NCI-H345 (cell line): ENCODE data around the gene MCOLN1.
A peak's percentile ranks its signal among the peaks of the same experiment; 100 is the strongest.

Source experiments
- DNase-seq: peaks from one replicate; lab custom pipeline; 2025; lab: John Stamatoyannopoulos, UW

Gene MCOLN1

DNA sequence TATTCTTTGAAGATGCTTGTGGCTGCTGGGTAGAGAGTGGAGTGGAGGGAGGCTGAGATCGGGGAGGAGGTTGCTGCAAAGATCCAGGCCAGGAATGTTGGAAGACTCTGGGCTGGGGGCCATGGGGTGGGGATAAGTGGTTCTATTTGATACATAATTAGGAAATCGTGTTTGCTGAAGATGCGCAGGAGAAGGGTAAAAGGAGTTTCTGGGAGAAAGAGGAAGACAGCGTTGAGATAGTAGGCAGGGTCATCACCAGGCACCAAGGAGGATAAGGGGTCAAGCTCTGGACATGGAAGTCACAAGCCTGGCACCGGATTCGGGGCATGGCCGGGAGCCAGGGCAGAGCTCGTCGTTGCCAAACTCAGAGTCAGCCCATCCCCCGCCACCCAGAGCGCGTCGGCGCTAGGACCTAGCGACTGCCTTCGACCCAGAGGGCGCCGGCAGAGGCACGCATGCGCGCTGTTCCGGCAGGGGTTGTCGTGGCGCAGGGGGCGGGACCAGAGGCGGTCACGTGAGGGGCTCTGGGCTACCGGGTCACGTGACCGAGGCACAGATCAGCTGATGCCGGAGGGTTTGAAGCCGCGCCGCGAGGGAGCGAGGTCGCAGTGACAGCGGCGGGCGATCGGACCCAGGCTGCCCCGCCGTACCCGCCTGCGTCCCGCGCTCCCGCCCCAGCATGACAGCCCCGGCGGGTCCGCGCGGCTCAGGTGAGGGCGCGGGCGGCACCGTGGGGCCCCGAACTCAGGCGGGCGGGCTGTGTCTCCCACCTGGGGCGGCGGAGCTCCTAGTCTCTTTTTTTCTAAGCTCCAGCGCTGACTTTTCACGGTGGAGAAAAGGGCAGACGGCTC is at the start of gene MCOLN1:
Gene MCOLN1 (plus strand): TSS at position 553 of the 851 bp plus-strand sequence. CDS start 127 bp downstream, at position 680.
- DNase-seq = peak; percentile 98

DNA sequence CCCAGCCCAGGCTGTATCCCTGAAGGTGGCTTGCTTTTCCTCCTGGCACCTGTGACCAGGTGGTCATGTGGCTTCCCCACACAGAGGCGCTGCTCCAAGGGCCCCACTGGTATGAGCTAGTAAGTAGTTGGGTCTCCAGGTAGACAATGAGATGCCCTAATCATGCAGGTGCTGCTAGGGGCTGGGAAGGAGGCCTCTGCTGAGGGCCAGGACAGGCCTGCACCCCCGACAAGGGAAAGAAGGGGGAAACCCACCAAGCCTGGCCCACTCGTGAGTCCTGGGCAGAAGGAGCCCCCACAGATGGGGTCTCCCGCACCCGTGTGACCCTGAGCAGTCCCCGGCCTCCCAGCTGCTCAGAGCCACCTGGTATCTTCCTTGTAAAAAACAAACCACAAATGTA is 46.8 kb upstream of the MCOLN1 start:
- DNase-seq = no peak

DNA sequence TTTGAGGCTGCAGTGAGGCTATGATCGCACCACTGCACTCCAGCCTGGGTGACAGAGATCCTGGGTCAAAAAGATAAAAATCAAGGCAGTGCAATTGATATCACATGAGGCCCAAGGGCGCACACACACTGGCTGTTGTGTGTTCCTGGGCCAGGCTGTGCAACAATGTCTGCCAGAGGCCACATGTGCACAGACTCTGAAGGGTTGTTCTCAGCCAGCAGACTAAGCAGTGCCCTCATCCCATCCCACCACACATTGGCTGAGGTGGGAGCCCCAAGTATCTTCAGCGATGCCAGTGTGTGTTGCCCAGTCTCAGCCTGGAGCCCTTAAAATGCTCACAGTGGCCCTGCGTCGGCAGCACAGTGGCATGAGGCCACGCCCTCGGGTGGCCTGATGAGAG is 46.2 kb upstream of the MCOLN1 start:
- no peak for DNase-seq

DNA sequence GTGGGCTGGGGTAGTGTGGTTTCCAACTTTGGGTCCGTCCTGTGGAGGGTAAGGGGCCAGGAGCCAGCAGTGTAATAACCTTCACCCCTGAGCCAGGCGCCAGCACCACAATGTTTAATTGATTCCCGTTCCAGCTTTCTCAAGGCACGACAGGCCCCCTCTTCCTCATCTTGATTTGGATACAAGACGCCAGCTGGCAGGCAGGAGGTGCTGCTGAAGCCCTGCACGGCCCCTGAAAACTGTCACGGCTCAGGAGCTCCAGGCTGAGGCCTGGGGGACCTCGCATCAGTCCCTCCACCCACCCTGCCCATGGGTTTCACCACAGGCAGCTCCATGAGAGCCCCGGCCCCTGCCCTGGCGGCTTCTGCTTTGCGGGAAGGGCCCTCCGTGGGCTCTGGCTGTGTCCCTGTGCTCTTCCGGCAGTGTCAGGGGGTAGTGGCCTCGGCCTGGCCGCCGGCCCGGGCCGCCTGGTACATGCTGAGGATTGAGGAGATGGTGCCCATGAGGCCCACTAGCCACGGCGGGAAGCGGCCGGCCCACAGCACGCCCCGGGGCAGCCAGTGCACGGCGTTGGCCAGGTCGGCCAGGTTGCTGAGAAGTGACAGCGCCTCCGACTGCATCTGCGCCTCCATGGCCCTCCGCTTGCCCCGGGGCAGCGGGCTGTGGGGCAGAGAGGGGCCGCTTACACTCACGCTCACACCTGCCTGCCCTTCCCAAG is 45.5 kb upstream of the MCOLN1 start:
- no peak for DNase-seq

DNA sequence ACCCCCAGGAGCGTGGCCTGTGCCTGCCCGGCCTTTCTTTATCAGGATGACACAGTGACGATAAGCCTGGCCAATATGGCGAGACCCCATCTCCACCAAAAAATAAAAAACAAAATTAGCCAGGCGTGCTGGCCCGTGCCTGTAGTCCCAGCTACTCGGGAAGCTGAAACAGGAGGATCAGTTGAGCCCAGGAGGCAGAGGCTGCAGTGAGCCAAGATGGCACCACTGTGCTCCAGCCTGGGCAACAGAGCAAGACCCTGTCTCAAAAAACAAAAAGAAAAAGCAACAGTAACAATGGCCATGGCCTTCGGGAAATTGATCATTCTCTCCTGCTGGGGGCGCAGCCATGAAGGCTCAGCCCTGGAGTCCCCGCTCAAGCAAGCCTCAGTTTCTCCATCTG is 44.7 kb upstream of the MCOLN1 start:
- no peak for DNase-seq

DNA sequence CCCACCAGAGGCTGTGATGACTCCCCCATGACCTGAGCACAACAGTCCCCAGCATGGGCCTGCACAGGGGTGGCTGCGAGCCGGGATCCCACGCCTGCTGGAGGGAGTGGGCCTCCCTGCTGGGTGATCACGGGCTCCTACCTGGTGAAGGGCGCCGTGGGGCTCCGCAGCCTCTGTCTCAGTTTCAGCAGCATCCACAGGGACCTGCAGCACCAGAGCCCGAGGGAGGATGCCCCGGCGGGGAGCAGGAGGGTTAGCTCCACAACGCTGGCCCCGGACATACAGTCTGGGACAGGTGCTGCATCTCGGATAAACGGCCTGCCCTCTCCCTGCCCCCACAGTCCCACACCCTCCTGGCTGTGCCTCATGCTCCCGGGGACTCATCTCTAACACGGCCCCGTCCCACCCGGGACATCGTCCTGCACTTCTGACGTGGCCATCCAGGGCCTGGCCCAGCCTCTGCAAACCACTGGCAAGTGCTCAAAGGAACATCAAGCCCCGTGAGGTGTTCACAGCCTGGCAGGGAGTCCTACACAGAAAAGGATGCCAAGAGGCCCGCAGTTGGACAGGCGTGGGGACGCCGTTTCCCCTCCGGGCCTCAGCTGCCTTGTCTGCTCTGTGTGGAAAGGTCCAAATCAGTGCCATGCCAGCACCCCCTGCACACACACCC is 44.1 kb upstream of the MCOLN1 start:
- DNase-seq = no peak

DNA sequence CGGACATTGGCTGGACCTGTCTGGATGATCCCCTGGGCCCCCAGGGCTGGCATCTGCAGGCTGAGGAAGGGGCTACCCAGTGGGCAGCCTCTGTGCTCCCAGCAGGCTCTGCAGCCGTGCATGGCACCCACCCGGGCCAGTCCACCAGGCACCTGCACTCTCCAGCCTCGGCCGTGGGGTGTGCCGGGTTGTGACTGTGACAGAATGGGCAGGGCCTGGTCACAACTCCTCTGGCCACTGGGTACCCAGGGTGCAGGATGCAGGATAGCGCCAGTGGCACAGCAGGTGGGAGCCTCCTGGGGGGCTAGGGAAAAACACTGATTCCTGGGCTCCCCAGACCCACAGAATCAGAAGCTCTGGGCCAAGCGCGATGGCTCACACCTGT is 43.6 kb upstream of the MCOLN1 start:
- DNase-seq = no peak

DNA sequence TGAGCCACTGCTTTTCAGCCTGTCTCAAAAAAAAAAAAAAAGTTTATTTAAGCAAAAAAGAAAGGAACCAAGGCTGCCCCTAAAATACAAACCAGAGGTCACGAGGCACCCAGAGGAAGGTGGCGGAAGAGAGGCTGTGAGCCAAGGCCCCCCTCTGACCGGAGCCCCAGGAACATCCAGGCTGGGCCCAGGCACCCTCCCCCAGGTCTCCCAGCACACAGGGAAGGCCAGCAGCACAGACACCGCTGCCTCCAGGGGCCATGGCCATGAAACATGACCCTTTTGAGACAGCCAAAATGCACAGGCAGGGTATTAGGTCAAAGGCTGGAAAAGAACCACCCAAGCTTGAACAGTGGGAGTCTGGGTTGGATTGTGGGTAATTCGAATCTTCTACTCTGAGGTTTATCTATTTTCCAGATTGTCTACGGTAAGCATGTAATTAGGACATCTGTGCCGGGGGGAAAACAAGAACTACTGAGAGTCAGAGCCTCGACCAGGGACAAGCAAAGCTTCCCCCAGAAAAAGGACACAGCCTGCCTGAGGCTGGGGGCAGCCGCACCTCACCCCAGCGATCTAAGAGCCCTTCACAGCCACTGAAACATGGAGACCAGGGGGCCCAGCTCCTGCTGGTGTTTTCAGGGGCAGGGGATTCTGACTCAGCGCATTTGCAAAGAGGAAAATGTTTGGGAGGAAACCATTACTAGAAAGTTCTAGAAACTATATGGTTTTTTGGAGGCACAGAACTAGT is 42.0 kb upstream of the MCOLN1 start:
- DNase-seq = no peak

DNA sequence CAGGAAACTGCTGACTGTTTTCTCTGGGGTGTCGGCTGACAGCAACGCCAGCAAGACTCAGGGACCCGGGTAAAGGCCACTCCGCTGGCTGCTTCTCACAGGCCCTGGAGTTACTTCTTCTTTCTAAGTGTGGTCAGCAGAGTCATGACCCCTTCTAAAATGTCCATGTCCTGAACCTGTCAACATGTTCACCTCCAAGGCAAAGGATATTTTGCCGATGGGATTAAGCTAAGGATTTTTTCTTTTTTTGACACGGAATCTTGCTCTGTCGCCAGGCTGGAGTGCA is 41.5 kb upstream of the MCOLN1 start:
- DNase-seq = no peak

DNA sequence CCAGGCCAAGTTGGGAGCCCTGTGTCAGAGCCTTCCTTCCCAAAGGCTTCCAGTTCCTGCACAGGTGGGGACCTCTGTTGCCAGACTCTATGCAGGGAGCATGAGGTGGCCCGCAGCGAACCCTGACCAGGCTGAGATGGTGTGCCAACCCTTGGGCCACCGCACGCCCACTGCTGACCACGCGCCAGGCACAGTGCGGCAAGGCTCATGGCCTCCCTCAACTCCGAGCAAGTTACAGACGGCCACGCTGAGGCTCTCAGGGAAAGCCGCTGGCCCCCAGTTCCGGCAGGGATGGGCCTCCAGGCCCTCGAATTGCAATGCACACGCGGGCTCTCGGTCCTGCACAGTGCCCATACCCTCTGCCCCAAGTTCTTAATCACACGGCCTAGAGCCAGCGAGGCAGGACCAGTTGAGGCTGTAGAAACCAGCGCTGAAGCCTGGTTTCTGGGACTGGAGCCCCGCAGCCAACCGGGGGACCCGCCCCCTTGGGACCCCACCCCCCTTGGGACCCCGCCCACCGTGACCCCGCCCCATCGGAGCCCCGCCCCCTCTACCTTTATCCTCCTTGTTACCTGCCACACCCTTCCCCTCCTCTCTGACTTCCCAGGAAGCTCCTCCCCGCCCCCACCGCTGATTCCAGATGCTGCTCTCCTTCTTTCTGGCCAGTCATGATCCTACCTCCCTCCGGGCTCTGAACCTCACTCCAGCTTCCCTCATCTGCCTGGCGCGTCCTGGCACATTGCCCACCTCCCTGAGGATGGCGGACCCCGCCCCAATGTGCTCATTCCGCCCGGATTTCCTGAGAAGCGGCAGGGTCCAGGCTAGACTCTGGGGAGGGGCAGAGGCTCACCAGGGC is 39.6 kb upstream of the MCOLN1 start:
- peak; percentile 47 for DNase-seq

DNA sequence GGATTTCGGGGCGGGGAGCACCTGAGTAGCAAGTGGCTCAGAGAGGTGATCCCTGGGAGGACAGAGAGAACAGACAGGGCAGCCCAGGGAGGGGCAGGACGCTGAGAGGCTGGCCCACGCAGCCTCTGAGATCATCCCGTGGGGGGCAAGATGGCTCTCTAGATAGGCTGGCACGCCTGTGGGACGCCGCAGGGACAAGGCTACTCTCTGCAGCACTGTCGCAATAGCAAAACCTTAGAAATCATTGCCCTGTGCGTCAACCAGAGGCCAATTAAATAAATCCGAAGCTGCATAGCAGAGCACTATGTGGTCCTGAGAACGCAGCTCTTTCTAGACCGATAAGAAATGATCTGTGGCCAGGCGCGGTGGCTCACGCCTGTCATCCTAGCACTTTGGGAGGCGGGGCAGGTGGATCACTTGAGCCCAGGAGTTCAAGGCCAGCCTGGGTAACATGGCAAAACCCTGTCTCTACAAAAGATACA is 38.7 kb upstream of the MCOLN1 start:
- DNase-seq = no peak

DNA sequence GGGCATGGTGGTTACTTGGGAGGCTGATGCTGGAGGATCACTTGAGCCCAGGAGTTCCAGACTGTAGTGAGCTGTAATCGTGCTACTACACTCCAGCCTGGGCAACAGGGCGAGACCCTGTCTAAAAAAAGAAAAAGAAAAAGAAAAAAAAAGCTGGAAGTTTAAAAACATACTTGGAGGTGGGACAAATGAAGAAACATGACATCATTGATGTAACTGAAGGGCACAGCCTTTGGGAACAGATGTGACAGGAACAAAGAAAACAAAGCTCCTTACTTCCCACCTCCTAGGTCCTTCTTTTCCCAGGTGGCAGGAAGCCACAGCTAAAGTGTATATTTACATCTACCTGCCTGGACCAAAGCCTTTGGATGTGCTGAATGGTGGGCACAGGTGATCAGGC is 35.5 kb upstream of the MCOLN1 start:
- DNase-seq = no peak

DNA sequence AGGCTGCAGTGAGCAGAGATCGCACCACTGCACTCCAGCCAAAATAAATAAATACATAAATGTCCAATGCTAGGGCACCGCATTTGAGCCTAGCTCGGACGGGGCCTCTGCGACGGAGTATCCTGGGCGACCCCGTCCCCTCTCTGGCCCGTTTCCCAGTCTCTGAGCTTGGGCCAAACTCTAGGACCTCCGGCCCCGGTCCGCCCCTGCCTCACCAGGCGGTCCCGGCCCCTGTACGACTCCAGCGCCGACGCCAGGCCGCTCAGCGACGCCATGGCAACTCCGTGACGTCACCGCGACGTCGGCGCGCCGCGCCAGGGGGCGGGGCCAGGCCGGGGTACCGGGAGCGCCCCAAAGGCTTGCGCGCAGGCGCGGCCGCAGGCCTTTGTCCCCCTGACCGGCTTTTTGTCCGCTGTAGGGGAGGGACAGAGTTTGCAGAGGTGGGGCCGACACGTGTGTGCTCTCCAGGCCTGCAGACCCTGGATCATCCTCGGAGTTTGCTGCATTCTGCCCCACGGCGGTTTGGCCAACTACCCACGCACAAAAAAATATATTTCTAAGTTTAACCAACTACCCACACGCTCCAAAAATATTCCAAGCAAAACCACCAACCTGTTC is 33.6 kb upstream of the MCOLN1 start, which contains the start of gene PEX11G:
Gene PEX11G (minus strand): TSS at position 300 of the 618 bp plus-strand sequence. CDS start 25 bp downstream, at position 275.
- peak; percentile 92 for DNase-seq

DNA sequence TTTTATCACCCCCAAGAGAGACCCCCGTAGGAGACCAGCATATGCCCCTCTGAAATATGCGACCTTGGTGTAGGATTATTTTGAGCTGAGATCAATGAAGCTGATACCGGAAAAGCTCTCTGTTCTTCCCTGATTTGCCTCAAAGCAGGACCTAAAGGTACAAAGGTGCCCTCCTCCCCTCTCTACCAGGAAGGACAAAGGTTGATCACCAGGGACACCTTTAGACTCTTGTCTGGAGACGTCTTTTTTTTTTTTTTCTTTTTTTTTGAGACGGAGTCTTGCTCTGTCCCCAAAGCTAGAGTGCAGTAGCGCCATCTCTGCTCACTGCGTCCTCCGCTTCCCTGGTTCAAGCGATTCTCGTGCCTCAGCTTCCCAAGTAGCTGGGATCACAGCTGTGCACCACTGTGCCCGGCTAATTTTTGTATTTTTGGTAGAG is 32.8 kb upstream of the MCOLN1 start:
- no peak for DNase-seq

DNA sequence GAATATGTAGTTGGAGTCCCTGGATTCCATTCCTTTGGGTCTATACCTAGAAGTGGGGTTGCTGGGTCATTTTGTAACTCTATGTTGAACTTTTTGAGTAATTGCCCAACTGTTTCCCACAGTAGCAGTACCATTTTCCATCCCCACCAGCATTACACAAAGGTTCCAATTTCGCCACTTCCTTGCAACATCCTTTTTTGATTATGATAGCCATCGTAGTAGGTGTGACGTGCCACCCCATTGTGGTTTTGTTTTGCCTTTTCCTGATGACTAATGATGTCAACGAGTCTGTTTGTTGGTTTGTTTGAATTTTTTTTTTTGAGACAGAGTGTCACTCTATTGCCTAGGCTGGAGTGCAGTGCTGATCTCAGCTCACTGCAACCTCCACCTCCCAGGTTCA is 30.3 kb upstream of the MCOLN1 start:
- DNase-seq = no peak

DNA sequence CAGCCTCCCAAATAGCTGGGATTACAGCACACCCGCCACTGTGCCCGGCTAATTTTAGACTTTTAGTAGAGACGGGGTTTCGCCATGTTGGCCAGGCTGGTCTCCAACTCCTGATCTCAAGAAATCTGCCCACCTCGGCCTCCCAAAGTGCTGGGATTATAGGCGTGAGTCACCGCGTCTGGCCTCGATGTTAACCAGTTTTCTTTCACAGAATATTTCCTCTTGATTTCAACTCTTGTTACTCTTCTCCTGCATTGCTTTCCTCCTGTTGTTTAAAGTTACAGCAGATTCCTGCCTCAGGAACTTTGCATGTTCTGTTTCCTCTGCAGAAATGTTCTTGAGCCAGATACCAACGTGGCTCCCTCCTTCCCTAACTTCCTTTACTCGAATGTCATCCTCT is 29.9 kb upstream of the MCOLN1 start:
- DNase-seq = no peak

DNA sequence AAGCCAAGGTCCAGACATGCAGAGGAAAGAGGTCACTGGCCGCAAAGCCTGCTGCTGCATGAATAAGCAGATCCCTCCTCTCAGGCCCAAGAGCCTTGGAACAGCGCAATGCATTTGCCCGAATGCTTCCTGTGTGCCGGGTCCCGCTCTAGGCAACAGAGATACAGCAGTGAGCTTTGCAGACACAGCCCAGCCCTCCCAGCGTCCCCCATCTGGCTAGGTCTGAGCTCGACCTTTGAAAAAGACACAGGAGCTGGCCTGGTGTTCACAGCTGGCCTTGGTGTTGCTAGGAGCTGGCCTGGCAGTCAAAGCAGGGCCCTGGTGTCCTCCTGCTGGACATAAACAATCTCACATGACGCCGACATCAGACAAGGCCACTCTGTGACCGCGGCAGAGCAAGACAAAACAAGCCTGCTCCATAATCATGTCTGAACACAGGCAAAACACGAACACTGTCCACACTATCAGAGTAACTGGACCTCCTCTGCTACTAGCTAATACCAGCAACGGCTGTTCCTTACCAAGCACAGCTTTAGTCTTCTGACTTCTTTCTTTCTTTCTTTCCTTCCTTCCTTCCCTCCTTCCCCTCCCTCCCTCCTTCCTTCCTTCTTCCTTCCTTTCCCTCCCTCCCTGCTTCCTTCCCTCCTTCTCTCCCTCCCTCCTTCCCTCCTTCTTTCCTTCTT is 27.9 kb upstream of the MCOLN1 start:
- no peak for DNase-seq

DNA sequence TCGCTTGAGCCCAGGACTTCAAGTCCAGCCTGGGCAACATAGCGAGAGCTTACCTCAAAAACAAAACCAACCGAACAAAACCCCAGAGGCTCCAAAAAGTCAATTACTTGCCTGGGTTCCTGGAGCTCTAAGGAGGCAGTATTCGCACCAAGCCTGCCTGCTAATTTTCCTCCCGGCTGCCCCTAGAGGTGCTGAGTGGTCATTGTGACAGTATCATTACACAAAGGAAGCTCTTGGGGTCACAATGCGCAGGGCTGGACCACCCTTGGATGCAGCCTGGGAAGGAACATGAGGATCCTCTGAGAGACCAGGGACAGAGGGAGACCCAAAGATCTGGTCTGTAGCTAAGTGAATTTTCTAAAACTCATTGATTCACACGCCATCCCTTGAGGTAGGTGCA is 25.1 kb upstream of the MCOLN1 start:
- no peak for DNase-seq

DNA sequence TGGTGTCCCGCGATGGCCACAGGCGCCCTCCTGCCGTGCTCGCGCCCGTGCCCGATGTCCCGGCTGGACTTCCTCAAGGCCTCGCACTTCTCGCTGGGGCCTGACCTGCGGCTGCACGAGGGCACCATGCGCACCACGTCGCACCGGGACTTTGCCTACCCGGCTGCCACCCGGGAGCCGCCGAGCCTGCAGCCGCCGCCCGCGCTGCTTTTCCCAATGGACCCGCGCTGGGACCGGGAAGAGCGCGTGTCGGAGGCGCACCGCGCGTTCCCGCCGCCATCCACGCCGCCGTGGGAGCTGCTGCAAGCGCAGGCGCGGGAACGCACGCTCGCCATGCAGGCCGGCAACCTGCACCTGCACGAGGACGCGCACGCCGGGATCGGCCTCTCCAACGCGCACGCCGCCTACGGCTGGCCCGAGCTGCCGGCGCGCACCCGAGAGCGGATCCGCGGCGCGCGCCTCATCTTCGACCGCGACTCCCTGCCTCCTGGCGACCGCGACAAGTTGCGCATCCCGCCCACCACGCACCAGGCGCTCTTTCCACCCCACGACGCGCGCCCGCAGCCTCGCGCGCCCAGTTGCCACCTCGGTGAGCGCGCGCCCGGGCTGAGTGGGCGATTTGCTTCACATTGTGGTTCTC is 21.5 kb upstream of the MCOLN1 start:
- peak; percentile 90 for DNase-seq

DNA sequence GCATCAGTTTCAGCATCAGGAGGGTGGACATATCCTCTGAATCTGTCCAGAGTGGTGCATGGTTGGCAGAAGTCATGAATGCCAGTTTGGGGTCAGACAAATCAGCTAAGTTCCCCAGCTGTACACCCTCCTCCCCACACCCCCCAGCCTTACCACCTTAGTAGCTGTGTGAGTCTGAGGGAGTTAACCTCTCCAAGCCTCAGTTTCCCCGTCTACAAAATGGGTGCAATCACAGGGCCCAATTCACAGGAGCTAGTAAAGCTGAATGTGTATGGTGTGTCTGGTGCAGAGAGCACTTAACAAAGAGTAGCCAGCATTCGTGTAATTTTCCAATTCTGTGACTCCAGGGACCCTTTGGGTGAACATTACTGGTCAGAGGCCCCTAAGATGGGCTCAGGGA is 19.9 kb upstream of the MCOLN1 start:
- DNase-seq = no peak
